OCI-LY7 (cell line): ENCODE data around the gene NBEAL1. TPM values are rescaled to one million over a fixed set of nuclear protein-coding genes. Genes with fewer than 3 reads are reported as not detected.

Experiments used
- BruUV-seq: library from RNA; stranded (reverse); fragments of 400-500 nt; replicated peaks from 2 replicates; lab custom pipeline; 2021; lab: Mats Ljungman, UMichigan
- CTCF ChIA-PET: fragments of 300-600 bp; sonication (Branson Sonifier 250); formaldehyde crosslinking; loops from one replicate; lab custom pipeline; 2022; ENCODE audit warnings: antibody characterized with exemption; ENCODE audit not compliant: unreplicated experiment; lab: Charles Lee
- POLR2A ChIA-PET: fragments of 300-600 bp; sonication (Branson Sonifier 250); formaldehyde crosslinking; loops from one replicate; lab custom pipeline; 2022; ENCODE audit warnings: antibody characterized with exemption; lab: Charles Lee
- DNase-seq: peaks from one replicate; pipeline ENCODE4 v3.0.0-alpha.2; 2015; ENCODE audit warnings: low spot score
- H2AFZ ChIP-seq: fragments of 200-600 bp; sonication (generic), shearing (Covaris generic); 2 replicates; pipeline ENCODE4 v1.6.1; 2014; ENCODE audit warnings: mild to moderate bottlenecking, antibody characterized with exemption, low read length, moderate library complexity
- H3K27ac ChIP-seq: fragments of 200-600 bp; sonication (generic); 2 replicates; pipeline ENCODE4 v1.5.1; 2014; ENCODE audit warnings: mixed run types, low read depth, mild to moderate bottlenecking, moderate library complexity, low read length, inconsistent platforms; ENCODE audit not compliant: poor library complexity, severe bottlenecking
- H3K36me3 ChIP-seq: fragments of 200-600 bp; sonication (generic); 2 replicates; pipeline ENCODE4 v1.6.1; 2014; ENCODE audit warnings: mild to moderate bottlenecking, antibody characterized with exemption, low read length, moderate library complexity, mixed read lengths; ENCODE audit not compliant: insufficient read depth
- H3K4me1 ChIP-seq: fragments of 200-600 bp; sonication (generic); 2 replicates; pipeline ENCODE4 v1.5.1; 2014; ENCODE audit warnings: mild to moderate bottlenecking, low read length; ENCODE audit not compliant: insufficient read depth, poor library complexity, severe bottlenecking
- H3K4me2 ChIP-seq: fragments of 200-600 bp; sonication (generic); 2 replicates; pipeline ENCODE4 v1.6.1; 2014; ENCODE audit warnings: mild to moderate bottlenecking, low read length
- H3K4me3 ChIP-seq: fragments of 200-600 bp; sonication (generic); 2 replicates; pipeline ENCODE4 v1.5.1; 2014; ENCODE audit warnings: mild to moderate bottlenecking, low read depth, low read length; ENCODE audit not compliant: poor library complexity, severe bottlenecking
- H3K79me2 ChIP-seq: fragments of 200-600 bp; sonication (generic); 2 replicates; pipeline ENCODE4 v1.6.1; 2016; ENCODE audit warnings: low read depth, mild to moderate bottlenecking, low read length, moderate library complexity, mixed read lengths; ENCODE audit not compliant: insufficient read depth
- H3K9me2 ChIP-seq: fragments of 200-600 bp; sonication (generic); 2 replicates; pipeline ENCODE4 v1.6.1; 2016; ENCODE audit warnings: mild to moderate bottlenecking, low read length, mixed read lengths; ENCODE audit not compliant: insufficient read depth
- H3K9me3 ChIP-seq: fragments of 200-600 bp; sonication (generic); 2 replicates; pipeline ENCODE4 v1.6.1; 2014; ENCODE audit warnings: mild to moderate bottlenecking, mixed run types, low read length, mixed read lengths
- H4K20me1 ChIP-seq: fragments of 200-600 bp; sonication (generic); 2 replicates; pipeline ENCODE4 v1.6.1; 2014; ENCODE audit warnings: mild to moderate bottlenecking, antibody characterized with exemption, low read length, moderate library complexity, mixed read lengths; ENCODE audit not compliant: insufficient read depth
- CTCF ChIP-seq: fragments of 200-600 bp; sonication (generic); conservative IDR thresholded peaks from 2 replicates; pipeline ENCODE4 v1.5.1; 2014; ENCODE audit warnings: mild to moderate bottlenecking, antibody characterized with exemption, low read length, moderate library complexity, mixed read lengths
- EZH2phosphoT487 ChIP-seq: fragments of 200-600 bp; sonication (generic); IDR thresholded peaks from 2 replicates; pipeline ENCODE4 v1.6.1; 2018; ENCODE audit warnings: low read depth, borderline replicate concordance, mild to moderate bottlenecking, mixed run types, antibody characterized with exemption, low read length, moderate library complexity, mixed read lengths
- intact Hi-C: fragments of 100-400 bp; cut with micrococcal nuclease; formaldehyde crosslinking; loops from one replicate; pipeline ENCODE4 v1.10.0; 2022; ENCODE audit not compliant: unreplicated experiment
- small RNA-seq: library from RNA; depleted of rRNA; stranded (forward); fragments of <200 nt; gene quantifications from one replicate; pipeline ENCODE3, GENCODE V24; 2014
- total RNA-seq, 2 experiments: library from RNA; depleted of rRNA in 1 of 2; stranded (reverse); fragments of >200 nt in 1 of 2; shearing (Covaris generic) in 1 of 2; gene quantifications; 2 replicates each; pipeline ENCODE4 v1.2.3, GENCODE V29; 2014 to 2022

NBEAL1 gene
- total RNA-seq, 2 experiments from 2014 or later = 5.9 to 10.4 TPM

GRCh38 chr2:203261326-203262159, 246.9 kb downstream of the NBEAL1 start:
- DNase-seq = no peak
- no peak for TF ChIP-seq EZH2phosphoT487
- no peak for TF ChIP-seq CTCF
- Histone ChIP-seq H3K79me2 (no peaks in the 10 kb centered on the region), H3K4me3 (no peak overlapping the region), H3K27ac (no peak overlapping the region), H2AFZ (no peak overlapping the region), H3K9me3 (no peaks in the 10 kb centered on the region), H3K9me2 (no peaks in the 10 kb centered on the region), H3K36me3 (peaks cover 73% of the 10 kb centered on the region), H4K20me1 (no peaks in the 10 kb centered on the region), H3K4me2 (no peak overlapping the region), H3K4me1 (no peaks in the 10 kb centered on the region)
- intact Hi-C loops = no loop called here
- BruUV-seq = no TSS peak
- ChIA-PET CTCF (no interaction called here), POLR2A (interaction anchor here (0.7 kb wide), 1 partner anchor 28 kb away, joined by 4 read pairs; no protein-coding TSS in a partner anchor)

Small RNA genes lying within 50 kb of the gene (small RNA-seq; reads per million reads assigned to genes)
- not detected for gene AC010900.2
- not detected for gene RF00408
- not detected for gene RN7SL670P

Other genes starting within 250 kb of the NBEAL1 start
- 3.8 and 5.2 TPM in 2 replicates for gene ICA1L, start 143.1 kb upstream of the NBEAL1 start, total RNA-seq (2014; rRNA removed; shearing (Covaris generic))
- gene ICA1L, start 143.1 kb upstream of the NBEAL1 start, total RNA-seq (2022) = 11.1 and 12.0 TPM in 2 replicates
- gene WDR12, start 103.2 kb upstream of the NBEAL1 start, total RNA-seq (2014; rRNA removed; shearing (Covaris generic)) = 38.4 and 54.1 TPM in 2 replicates
- gene WDR12, start 103.2 kb upstream of the NBEAL1 start, total RNA-seq (2022) = 82.2 and 91.4 TPM in 2 replicates
- 12.5 and 14.7 TPM in 2 replicates for gene CARF, start 102.6 kb upstream of the NBEAL1 start, total RNA-seq (2014; rRNA removed; shearing (Covaris generic))
- gene CARF, start 102.6 kb upstream of the NBEAL1 start, total RNA-seq (2022) = 17.5 and 21.4 TPM in 2 replicates
- gene CYP20A1, start 224.1 kb downstream of the NBEAL1 start, total RNA-seq (2014; rRNA removed; shearing (Covaris generic)) = 14.7 and 15.5 TPM in 2 replicates
- 19.7 and 20.3 TPM in 2 replicates for gene CYP20A1, start 224.1 kb downstream of the NBEAL1 start, total RNA-seq (2022)